HepG2 (cell line): ENCODE data around the gene PDPK1. TPM values are rescaled to one million over a fixed set of nuclear protein-coding genes. Genes with fewer than 3 reads are reported as not detected.

Experiments
- AGO2 ChIP-seq: fragments of 200-400 bp; formaldehyde crosslinking; optimal IDR thresholded peaks from 2 replicates; pipeline ENCODE3; 2017; ENCODE audit warnings: mild to moderate bottlenecking, low read depth, low read length, moderate library complexity
- CEBPB ChIP-seq: IDR thresholded peaks from 2 replicates; pipeline ENCODE4 v1.6.1; 2011; ENCODE audit warnings: low read depth, low read length, improper control_type of control experiment, borderline replicate concordance
- DNMT1 ChIP-seq: sonication (generic); formaldehyde crosslinking; IDR thresholded peaks from 2 replicates; pipeline ENCODE4 v1.5.1; 2020; ENCODE audit warnings: mild to moderate bottlenecking, missing genetic modification reagents
- ETV5 ChIP-seq: IDR thresholded peaks from 2 replicates; pipeline ENCODE4 v1.6.1; 2018; ENCODE audit warnings: missing biosample characterization, missing genetic modification reagents, inconsistent platforms, borderline replicate concordance
- GABPA ChIP-seq, 2 experiments: IDR thresholded peaks; 2 replicates each; pipeline ENCODE4 v1.6.1; 2011 to 2016; ENCODE audit warnings: low read depth in 2 of 2, low read length in 1 of 2, missing biosample characterization in 1 of 2, missing genetic modification characterization in 1 of 2
- GABPB1 ChIP-seq: IDR thresholded peaks from 2 replicates; pipeline ENCODE4 v1.6.1; 2016; ENCODE audit warnings: mild to moderate bottlenecking, missing genetic modification reagents, moderate library complexity, missing compliant biosample characterization
- KDM5A ChIP-seq: fragments of 200-600 bp; sonication (generic); IDR thresholded peaks from 2 replicates; pipeline ENCODE4 v1.7.0; 2018; ENCODE audit warnings: antibody characterized with exemption, mild to moderate bottlenecking, low read length, borderline replicate concordance
- NR2F1 ChIP-seq, 2 experiments: fragments of 450-650 bp in 1 of 2; formaldehyde crosslinking in 1 of 2; IDR thresholded peaks; 2 replicates each; pipeline versions ENCODE4 v1.5.0 to v1.6.1; 2016 to 2020; ENCODE audit warnings: mild to moderate bottlenecking in 1 of 2, missing compliant biosample characterization in 1 of 2, missing genetic modification reagents in 1 of 2, moderate library complexity in 1 of 2
- TGIF2 ChIP-seq: IDR thresholded peaks from 2 replicates; pipeline ENCODE4 v1.6.1; 2016; ENCODE audit warnings: control low read depth, missing compliant biosample characterization
- ZNF607 ChIP-seq: sonication (generic); formaldehyde crosslinking; IDR thresholded peaks from 2 replicates; pipeline ENCODE4 v1.5.1; 2020; ENCODE audit warnings: missing genetic modification reagents, mild to moderate bottlenecking, borderline replicate concordance
- ZNF644 ChIP-seq: IDR thresholded peaks from 2 replicates; pipeline ENCODE4 v1.6.1; 2016; ENCODE audit warnings: low read depth
- ZNF674 ChIP-seq: sonication (generic); formaldehyde crosslinking; IDR thresholded peaks from 2 replicates; pipeline ENCODE4 v1.5.0; 2020; ENCODE audit warnings: low read depth, mild to moderate bottlenecking, missing genetic modification reagents
- ZNF724P ChIP-seq: sonication (generic); formaldehyde crosslinking; IDR thresholded peaks from 2 replicates; pipeline ENCODE4 v1.8.0; 2022; ENCODE audit warnings: missing genetic modification reagents, borderline replicate concordance
- polyA plus RNA-seq, 8 experiments: library from polyadenylated mRNA; depleted of rRNA in 3 of 8; stranded (reverse) in 7 of 8; unstranded in 1 of 8; fragments of >200 nt; fragmentation: Illumina TruSeq in 4 of 8; extraction: Trizol in 4 of 8; gene quantifications; 2 replicates each; pipeline versions ENCODE4 v1.2.1 to v1.2.3, GENCODE V29; 2011 to 2016; ENCODE audit warnings: low read depth in 4 of 8, missing spikeins in 1 of 8, mixed read lengths in 1 of 8; ENCODE audit not compliant: insufficient read depth in 1 of 8
- total RNA-seq, 5 experiments: library from RNA; depleted of rRNA; stranded (reverse); fragments of >200 nt; fragmentation: Illumina TruSeq; extraction: Trizol; gene quantifications; 2 replicates each; pipeline ENCODE4 v1.2.3, GENCODE V29; 2016; ENCODE audit warnings: low read depth in 1 of 5
- TF ChIP-seq, protein P1 (sequence below): sonication (generic); formaldehyde crosslinking; IDR thresholded peaks from 2 replicates; pipeline ENCODE4 v1.5.1; 2020; ENCODE audit warnings: mild to moderate bottlenecking, missing genetic modification reagents
- TF ChIP-seq, protein P2 (sequence below): IDR thresholded peaks from 2 replicates; pipeline ENCODE4 v1.6.1; 2012; ENCODE audit warnings: inconsistent platforms
- TF ChIP-seq, protein P3 (sequence below): IDR thresholded peaks from 2 replicates; pipeline ENCODE4 v1.6.1; 2018; ENCODE audit warnings: missing genetic modification reagents, mild to moderate bottlenecking, missing compliant biosample characterization
- TF ChIP-seq, protein P4 (sequence below), 2 experiments: sonication (generic) in 1 of 2; formaldehyde crosslinking in 1 of 2; IDR thresholded peaks; 2 replicates each; pipeline versions ENCODE4 v1.4.0 to v1.6.1; 2018 to 2020; ENCODE audit warnings: missing genetic modification reagents in 2 of 2, borderline replicate concordance in 1 of 2, low read depth in 1 of 2, mild to moderate bottlenecking in 1 of 2, missing biosample characterization in 1 of 2

PDPK1 gene
- total and polyA plus RNA-seq, 2 of the 13 experiments (the other 11 are each of a cell fraction or from before 2014, with no cell fraction given), result 59.6 to 129 TPM

DNA sequence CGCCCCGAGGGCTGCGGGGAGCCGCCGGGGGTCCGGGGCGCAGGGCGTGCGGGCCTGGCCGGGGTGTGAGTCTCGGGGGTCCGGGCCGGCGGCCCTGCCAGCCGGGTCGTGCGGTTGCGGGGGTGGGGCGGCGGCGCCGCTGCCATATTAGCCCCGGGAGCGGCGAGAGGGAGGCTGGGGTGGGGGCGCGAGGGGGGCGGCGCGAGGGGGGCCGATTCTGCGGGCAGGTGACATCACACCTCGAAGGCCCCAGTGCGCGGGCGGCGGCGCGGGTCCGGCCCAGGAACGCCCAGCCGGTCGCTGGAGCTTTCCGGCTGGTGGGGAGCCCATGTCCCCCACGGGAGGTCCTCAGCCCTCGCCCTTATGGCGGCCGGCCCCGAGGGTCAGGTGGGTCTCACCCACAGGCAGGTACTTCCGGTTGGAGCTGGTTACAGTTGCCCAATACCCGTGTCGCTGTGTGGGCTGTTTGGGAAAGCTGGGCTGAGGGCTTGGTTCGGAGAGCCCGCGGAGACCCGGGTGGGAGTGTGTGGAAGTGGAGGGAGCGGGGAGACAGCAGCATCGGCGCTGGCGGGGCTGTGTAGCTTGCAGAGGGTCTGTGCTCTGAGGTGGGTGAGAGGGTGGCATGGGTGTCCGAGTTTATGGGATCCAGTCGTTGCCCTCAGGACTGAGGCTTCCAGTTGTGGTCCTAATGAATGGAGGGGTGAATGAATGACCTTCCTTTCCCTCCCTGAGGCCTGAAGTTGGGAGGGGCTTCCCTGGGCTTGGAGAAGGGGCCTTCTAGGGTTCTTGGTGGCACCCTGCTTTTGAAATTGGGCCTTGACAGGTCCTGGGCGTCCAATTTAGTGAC lies 23.3 kb upstream of the PDPK1 start (continued):
- TF ChIP-seq, protein P1, sequence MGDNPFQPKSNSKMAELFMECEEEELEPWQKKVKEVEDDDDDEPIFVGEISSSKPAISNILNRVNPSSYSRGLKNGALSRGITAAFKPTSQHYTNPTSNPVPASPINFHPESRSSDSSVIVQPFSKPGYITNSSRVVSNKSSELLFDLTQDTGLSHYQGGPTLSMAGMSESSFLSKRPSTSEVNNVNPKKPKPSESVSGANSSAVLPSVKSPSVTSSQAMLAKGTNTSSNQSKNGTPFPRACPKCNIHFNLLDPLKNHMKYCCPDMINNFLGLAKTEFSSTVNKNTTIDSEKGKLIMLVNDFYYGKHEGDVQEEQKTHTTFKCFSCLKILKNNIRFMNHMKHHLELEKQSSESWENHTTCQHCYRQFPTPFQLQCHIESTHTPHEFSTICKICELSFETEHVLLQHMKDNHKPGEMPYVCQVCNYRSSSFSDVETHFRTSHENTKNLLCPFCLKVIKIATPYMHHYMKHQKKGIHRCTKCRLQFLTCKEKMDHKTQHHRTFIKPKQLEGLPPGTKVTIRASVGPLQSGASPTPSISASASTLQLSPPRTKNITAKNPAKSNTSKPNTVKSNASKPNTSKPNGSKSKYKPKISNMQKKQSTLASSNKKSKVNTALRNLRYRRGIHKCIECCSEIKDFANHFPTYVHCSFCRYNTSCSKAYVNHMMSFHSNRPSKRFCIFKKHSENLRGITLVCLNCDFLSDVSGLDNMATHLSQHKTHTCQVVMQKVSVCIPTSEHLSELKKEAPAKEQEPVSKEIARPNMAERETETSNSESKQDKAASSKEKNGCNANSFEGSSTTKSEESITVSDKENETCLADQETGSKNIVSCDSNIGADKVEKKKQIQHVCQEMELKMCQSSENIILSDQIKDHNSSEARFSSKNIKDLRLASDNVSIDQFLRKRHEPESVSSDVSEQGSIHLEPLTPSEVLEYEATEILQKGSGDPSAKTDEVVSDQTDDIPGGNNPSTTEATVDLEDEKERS, result no peak
- 0 out of 2 replicates have a peak, but pooled peaks have one; percentile 0 for TF ChIP-seq KDM5A
- peak; percentile 76 for TF ChIP-seq AGO2
- TF ChIP-seq GABPB1 (CRISPR knock-in tag), result peak; percentile 85
- no peak for TF ChIP-seq DNMT1 (CRISPR knock-in tag)
- no peak for TF ChIP-seq ZNF674 (CRISPR knock-in tag)
- TF ChIP-seq, protein P2, sequence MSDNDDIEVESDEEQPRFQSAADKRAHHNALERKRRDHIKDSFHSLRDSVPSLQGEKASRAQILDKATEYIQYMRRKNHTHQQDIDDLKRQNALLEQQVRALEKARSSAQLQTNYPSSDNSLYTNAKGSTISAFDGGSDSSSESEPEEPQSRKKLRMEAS, result 0 out of 2 replicates have a peak, but pooled peaks have one; percentile 2
- TF ChIP-seq ZNF607, result 0 out of 2 replicates have a peak, but pooled peaks have one; percentile 0
- TF ChIP-seq, protein P3, sequence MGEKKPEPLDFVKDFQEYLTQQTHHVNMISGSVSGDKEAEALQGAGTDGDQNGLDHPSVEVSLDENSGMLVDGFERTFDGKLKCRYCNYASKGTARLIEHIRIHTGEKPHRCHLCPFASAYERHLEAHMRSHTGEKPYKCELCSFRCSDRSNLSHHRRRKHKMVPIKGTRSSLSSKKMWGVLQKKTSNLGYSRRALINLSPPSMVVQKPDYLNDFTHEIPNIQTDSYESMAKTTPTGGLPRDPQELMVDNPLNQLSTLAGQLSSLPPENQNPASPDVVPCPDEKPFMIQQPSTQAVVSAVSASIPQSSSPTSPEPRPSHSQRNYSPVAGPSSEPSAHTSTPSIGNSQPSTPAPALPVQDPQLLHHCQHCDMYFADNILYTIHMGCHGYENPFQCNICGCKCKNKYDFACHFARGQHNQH (CRISPR knock-in tag), result 0 out of 2 replicates have a peak, but pooled peaks have one; percentile 4
- TF ChIP-seq ZNF724P (CRISPR knock-in tag), result no peak
- peak; percentile 35; the same call in 1 of the 2 replicates for TF ChIP-seq GABPA (IDR thresholded peaks at IDR 0.05; ENCODE audit: low read depth, low read length)
- TF ChIP-seq GABPA (CRISPR knock-in tag; IDR thresholded peaks at IDR 0.05; ENCODE audit: low read depth), result peak; percentile 69
- TF ChIP-seq, protein P4, sequence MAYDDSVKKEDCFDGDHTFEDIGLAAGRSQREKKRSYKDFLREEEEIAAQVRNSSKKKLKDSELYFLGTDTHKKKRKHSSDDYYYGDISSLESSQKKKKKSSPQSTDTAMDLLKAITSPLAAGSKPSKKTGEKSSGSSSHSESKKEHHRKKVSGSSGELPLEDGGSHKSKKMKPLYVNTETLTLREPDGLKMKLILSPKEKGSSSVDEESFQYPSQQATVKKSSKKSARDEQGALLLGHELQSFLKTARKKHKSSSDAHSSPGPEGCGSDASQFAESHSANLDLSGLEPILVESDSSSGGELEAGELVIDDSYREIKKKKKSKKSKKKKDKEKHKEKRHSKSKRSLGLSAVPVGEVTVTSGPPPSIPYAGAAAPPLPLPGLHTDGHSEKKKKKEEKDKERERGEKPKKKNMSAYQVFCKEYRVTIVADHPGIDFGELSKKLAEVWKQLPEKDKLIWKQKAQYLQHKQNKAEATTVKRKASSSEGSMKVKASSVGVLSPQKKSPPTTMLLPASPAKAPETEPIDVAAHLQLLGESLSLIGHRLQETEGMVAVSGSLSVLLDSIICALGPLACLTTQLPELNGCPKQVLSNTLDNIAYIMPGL (CRISPR knock-in tag; IDR thresholded peaks at IDR 0.05; ENCODE audit: borderline replicate concordance in 1 of 2, low read depth in 1 of 2), result 0 out of 4 replicates have a peak, but pooled peaks of 1 of the 2 experiments have one; percentile 6
- peak; percentile 23; the same call in 1 of the 2 replicates for TF ChIP-seq TGIF2 (CRISPR knock-in tag)
- TF ChIP-seq CEBPB, result peak; percentile 75
- TF ChIP-seq ZNF644 (CRISPR knock-in tag), result no peak
- TF ChIP-seq ETV5 (CRISPR knock-in tag), result peak; percentile 24; the same call in 1 of the 2 replicates
- peak in 1 of 2 experiments; percentile 23; a peak in 1 of 4 replicates for TF ChIP-seq NR2F1 (CRISPR knock-in tag; IDR thresholded peaks at IDR 0.05)
